Nephron progenitor cell (in vitro differentiated cells): Measurements from ENCODE around the gene PLRG1.

Source experiments
- DNase-seq: peaks from one replicate; pipeline ENCODE4 v3.0.0; 2021
- H3K27ac Mint-ChIP-seq: 2 replicates; pipeline ENCODE4 v1.8.0; 2021; ENCODE audit warnings: mild to moderate bottlenecking, moderate library complexity, mixed read lengths
- H3K27me3 Mint-ChIP-seq: 2 replicates; pipeline ENCODE4 v1.8.0; 2021; ENCODE audit warnings: mild to moderate bottlenecking, low read depth, mixed read lengths; ENCODE audit not compliant: poor library complexity
- H3K36me3 Mint-ChIP-seq: 2 replicates; pipeline ENCODE4 v1.8.0; 2021; ENCODE audit warnings: low read depth, mixed read lengths
- H3K4me1 Mint-ChIP-seq: 2 replicates; pipeline ENCODE4 v1.8.0; 2021; ENCODE audit warnings: mixed read lengths
- H3K4me3 Mint-ChIP-seq: 2 replicates; pipeline ENCODE4 v1.8.0; 2021; ENCODE audit warnings: mild to moderate bottlenecking, moderate library complexity, mixed read lengths
- H3K9me3 Mint-ChIP-seq: 2 replicates; pipeline ENCODE4 v1.8.0; 2021; ENCODE audit warnings: mild to moderate bottlenecking, moderate library complexity, mixed read lengths
- TF ChIP-seq, protein P1 (sequence below): fragments of 200-600 bp; sonication (generic); IDR thresholded peaks from 2 replicates; pipeline ENCODE4 v1.5.0; 2021; ENCODE audit warnings: antibody characterized with exemption

Gene PLRG1

DNA sequence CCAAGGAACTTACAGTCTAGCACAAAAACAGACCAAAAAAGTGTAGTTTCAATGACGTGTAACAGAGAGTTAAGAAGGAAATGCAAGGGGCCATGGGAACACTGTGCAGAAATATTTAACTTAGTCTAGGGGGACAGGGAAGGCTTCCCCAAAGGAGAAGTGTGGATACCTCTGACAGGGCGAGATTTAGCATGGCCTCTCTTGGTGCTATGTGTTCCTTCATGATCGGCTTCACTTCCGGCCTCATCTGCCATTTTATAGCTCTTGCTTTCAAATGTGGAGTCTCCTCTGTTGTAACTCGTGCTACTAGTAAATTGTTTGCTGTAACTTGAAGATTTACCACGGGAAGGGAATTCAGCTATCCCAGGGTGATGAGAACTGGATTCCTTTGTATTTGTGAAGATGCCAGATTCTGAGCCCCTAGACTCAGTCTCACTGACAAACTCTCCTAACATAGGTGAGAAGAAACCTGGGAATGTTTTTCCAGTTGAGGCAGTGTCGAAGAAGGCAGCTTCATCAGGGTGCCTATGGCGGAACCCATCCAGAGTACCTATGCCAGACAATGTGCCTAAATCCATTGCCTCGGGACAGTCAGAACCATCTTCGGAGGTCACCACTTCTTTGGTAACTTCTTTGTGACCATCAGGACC is 35.3 kb upstream of the PLRG1 start:
- Mint-ChIP-seq H3K27me3 (peaks cover 4% of the 10 kb centered on the region), H3K36me3 (no peaks in the 10 kb centered on the region), H3K4me3 (no peak overlapping the region), H3K9me3 (no peaks in the 10 kb centered on the region), H3K27ac (no peak overlapping the region), H3K4me1 (peaks cover 18% of the 10 kb centered on the region)
- TF ChIP-seq, protein P1, sequence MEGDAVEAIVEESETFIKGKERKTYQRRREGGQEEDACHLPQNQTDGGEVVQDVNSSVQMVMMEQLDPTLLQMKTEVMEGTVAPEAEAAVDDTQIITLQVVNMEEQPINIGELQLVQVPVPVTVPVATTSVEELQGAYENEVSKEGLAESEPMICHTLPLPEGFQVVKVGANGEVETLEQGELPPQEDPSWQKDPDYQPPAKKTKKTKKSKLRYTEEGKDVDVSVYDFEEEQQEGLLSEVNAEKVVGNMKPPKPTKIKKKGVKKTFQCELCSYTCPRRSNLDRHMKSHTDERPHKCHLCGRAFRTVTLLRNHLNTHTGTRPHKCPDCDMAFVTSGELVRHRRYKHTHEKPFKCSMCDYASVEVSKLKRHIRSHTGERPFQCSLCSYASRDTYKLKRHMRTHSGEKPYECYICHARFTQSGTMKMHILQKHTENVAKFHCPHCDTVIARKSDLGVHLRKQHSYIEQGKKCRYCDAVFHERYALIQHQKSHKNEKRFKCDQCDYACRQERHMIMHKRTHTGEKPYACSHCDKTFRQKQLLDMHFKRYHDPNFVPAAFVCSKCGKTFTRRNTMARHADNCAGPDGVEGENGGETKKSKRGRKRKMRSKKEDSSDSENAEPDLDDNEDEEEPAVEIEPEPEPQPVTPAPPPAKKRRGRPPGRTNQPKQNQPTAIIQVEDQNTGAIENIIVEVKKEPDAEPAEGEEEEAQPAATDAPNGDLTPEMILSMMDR, result no peak
- no peak for DNase-seq

DNA sequence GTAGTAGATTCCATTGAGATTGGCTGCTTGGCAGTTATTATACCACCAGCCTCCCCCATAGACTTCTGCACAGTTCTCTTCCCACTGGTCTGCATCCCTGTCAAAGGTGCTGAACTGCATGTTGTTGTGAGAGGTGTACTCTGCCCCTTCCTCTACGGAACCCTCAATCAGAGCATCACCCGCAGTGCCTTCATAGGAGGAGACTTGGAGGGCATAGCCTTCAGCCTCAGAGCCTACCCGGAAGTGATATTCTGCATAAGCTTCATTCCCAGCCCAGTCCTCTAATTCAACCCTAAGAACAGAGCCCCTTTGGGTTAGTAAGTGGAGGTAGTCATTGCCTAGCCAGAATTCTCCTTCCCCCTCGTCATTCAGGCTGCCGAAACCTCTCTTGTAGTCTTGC is 34.1 kb upstream of the PLRG1 start:
- H3K27me3 Mint-ChIP-seq, result peaks cover 4% of the 10 kb centered on the region

DNA sequence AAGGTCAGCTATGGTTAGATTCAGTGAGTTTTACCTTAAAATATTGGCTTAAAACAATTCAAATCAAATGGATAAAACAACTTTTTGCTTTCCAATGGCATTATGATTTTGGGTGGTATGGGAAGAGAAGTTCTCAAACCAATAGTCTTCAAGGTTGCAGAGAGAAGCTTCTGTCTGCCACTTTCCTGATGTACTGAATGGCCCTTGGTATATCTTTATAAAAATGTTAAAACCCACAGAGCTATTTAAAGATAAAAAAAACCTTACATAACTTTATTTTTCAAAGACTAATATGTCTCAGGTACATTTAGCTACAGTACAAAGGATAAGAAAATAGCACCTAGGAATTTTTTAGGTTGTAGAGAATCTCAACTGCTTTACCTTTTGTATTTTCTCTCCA is 33.5 kb upstream of the PLRG1 start:
- TF ChIP-seq, protein P1, result no peak
- DNase-seq, result no peak
- Mint-ChIP-seq H3K27ac (no peak overlapping the region), H3K4me3 (no peak overlapping the region), H3K27me3 (peaks cover 3% of the 10 kb centered on the region), H3K9me3 (no peaks in the 10 kb centered on the region), H3K36me3 (no peaks in the 10 kb centered on the region), H3K4me1 (peaks cover under 1% of the 10 kb centered on the region)

More for the DNA sequence above, 34.1 kb upstream of the PLRG1 start:
- H3K4me1 Mint-ChIP-seq, result peaks cover 6% of the 10 kb centered on the region
- no peak overlapping the region for H3K27ac Mint-ChIP-seq
- TF ChIP-seq, protein P1, result no peak
- DNase-seq, result no peak
- no peaks in the 10 kb centered on the region for H3K9me3 Mint-ChIP-seq
- no peaks in the 10 kb centered on the region for H3K36me3 Mint-ChIP-seq
- no peak overlapping the region for H3K4me3 Mint-ChIP-seq

DNA sequence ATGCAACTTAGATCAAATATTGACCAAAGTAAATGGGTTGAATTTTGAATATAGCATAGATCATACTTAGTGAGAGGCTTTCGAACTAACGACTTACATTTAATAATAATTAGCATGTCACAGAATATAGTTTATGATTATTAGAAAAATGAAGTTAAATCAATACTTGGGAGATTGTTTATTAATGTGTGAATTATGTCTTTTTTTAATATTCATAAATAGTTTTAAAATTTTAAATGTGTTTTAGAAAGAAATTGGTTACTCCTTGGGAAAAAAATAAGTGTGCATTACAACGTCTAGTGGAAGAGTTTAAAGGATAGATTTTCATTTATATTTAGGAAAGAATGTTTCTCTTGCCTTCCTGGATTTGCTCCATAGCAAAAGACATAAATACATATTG is 33.0 kb upstream of the PLRG1 start:
- Mint-ChIP-seq H3K4me1 (no peaks in the 10 kb centered on the region), H3K27me3 (peaks cover 3% of the 10 kb centered on the region), H3K9me3 (no peaks in the 10 kb centered on the region), H3K27ac (no peak overlapping the region), H3K36me3 (no peaks in the 10 kb centered on the region), H3K4me3 (no peak overlapping the region)
- TF ChIP-seq, protein P1, result no peak
- no peak for DNase-seq

DNA sequence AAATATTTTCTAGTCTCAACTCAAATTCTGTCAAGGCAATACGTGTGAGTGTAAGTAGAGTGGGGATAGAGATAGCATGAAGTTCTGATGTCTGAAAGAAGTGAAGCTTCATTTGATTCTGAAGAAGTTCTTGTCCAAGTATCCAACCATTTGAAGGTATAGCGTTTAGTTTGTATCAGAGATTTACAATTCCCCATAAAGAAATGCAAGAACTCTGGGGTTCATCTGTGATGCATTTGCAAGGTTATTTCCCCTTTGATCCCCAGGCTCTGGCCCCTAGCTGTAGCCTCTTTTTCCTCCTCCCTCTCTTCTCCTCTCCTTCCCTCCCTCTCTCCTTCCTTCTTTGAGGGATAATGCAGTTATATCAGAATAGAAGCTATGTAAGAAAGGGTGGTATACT is 32.5 kb upstream of the PLRG1 start:
- H3K36me3 Mint-ChIP-seq, result no peaks in the 10 kb centered on the region
- H3K27me3 Mint-ChIP-seq, result peaks cover 3% of the 10 kb centered on the region
- H3K4me1 Mint-ChIP-seq, result no peaks in the 10 kb centered on the region
- H3K4me3 Mint-ChIP-seq, result no peak overlapping the region
- H3K9me3 Mint-ChIP-seq, result no peaks in the 10 kb centered on the region
- H3K27ac Mint-ChIP-seq, result no peak overlapping the region
- TF ChIP-seq, protein P1, result no peak
- DNase-seq, result no peak

DNA sequence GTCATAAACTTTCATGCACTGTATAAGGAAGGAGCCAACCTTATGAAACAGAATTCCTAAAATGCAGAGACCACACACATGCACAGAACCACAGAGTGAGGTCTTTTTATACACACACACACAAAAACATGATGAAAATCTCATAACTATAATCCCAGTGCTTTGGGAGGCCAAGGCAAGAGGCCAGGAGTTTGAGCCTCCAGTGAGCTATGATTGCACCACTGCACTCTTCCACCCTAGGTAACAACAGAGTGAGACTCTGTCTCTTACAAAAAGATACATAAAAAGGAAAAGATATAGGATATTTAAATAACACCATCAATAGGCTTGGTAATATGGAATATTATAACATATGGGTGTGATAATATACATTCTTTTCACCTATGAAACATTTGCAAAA is 29.7 kb upstream of the PLRG1 start:
- Mint-ChIP-seq H3K4me1 (no peaks in the 10 kb centered on the region), H3K36me3 (no peaks in the 10 kb centered on the region), H3K27ac (no peak overlapping the region), H3K4me3 (no peak overlapping the region), H3K27me3 (peaks cover 6% of the 10 kb centered on the region), H3K9me3 (no peaks in the 10 kb centered on the region)
- TF ChIP-seq, protein P1, result no peak
- no peak for DNase-seq
